ENCODE results near the gene SLITRK6. TPM values are rescaled to one million over a fixed set of nuclear protein-coding genes. Genes with fewer than 3 reads are reported as not detected.

SLITRK6 gene
- total RNA-seq, 1 donor, result under 0.01 TPM

DNA sequence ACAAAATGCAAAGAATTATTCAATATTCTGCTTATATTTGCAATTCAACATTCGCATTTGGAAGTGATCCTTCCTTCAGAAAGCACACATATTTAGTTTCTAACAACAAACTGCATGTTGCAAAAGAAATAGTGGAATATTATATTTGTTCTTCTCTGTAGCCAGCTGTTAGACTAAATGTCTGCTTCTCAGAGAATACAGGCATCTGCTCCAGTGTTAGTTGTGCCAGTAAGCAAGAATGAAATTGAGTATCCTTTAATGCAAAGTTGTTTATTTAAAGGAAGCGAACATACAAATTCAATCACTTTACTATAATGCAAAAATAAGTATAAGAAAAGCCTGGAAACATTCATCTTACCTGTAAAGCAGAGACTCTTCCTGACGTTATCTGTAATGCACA lies 663 bp downstream of the SLITRK6 start:
- Histone ChIP-seq H3K4me3 (ENCODE audit: insufficient read depth, low read length) (no peak overlapping the region), H4K20me1 (ENCODE audit: insufficient read depth, low read length) (no peaks in the 10 kb centered on the region), H3K4me2 (ENCODE audit: insufficient read depth, low read length) (no peak overlapping the region), H3K79me2 (ENCODE audit: insufficient read depth, low read length) (no peaks in the 10 kb centered on the region), H3K27me3 (ENCODE audit: insufficient read depth, low read length) (no peaks in the 10 kb centered on the region), H3K4me1 (ENCODE audit: insufficient read depth, low read length) (no peaks in the 10 kb centered on the region), H2AFZ (ENCODE audit: low read length) (no peak overlapping the region), H3K36me3 (ENCODE audit: insufficient read depth, low read length) (no peaks in the 10 kb centered on the region), H3K9me3 (ENCODE audit: low read depth, low read length) (peaks cover 2% of the 10 kb centered on the region), H3K27ac (ENCODE audit: low read depth, low read length) (no peak overlapping the region)
- no peak for DNase-seq (ENCODE audit: insufficient read length, low spot score, missing footprints)
- TF ChIP-seq, protein P1, sequence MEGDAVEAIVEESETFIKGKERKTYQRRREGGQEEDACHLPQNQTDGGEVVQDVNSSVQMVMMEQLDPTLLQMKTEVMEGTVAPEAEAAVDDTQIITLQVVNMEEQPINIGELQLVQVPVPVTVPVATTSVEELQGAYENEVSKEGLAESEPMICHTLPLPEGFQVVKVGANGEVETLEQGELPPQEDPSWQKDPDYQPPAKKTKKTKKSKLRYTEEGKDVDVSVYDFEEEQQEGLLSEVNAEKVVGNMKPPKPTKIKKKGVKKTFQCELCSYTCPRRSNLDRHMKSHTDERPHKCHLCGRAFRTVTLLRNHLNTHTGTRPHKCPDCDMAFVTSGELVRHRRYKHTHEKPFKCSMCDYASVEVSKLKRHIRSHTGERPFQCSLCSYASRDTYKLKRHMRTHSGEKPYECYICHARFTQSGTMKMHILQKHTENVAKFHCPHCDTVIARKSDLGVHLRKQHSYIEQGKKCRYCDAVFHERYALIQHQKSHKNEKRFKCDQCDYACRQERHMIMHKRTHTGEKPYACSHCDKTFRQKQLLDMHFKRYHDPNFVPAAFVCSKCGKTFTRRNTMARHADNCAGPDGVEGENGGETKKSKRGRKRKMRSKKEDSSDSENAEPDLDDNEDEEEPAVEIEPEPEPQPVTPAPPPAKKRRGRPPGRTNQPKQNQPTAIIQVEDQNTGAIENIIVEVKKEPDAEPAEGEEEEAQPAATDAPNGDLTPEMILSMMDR (IDR thresholded peaks at IDR 0.05; ENCODE audit: extremely low read depth, low read depth, low read length), result no peak

DNA sequence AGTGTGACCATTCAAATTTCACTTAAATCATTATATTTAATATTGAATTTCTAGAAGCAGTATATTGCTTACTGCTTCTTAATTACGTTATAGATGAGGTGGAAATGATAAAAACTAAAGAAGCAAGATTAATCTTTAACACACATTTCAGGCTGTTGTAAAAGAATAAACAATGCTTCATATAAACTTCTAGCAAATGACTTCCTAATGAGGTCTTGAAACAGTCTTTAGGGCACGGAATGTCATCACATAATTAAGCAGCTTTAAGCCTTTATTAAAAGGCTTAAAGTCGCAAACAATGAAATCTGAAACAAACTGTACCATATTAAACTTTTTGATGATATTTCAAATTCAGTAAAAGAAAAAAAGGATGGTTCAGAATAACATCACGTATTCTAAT lies 1.9 kb downstream of the SLITRK6 start:
- no peak overlapping the region for H3K27ac ChIP-seq (ENCODE audit: low read depth, low read length)
- no peak overlapping the region for H2AFZ ChIP-seq (ENCODE audit: low read length)
- H4K20me1 ChIP-seq (ENCODE audit: insufficient read depth, low read length), result no peaks in the 10 kb centered on the region
- H3K9me3 ChIP-seq (ENCODE audit: low read depth, low read length), result peaks cover 2% of the 10 kb centered on the region
- no peak for DNase-seq (ENCODE audit: insufficient read length, low spot score, missing footprints)
- H3K79me2 ChIP-seq (ENCODE audit: insufficient read depth, low read length), result no peaks in the 10 kb centered on the region
- H3K4me3 ChIP-seq (ENCODE audit: insufficient read depth, low read length), result no peak overlapping the region
- H3K27me3 ChIP-seq (ENCODE audit: insufficient read depth, low read length), result no peaks in the 10 kb centered on the region
- no peaks in the 10 kb centered on the region for H3K36me3 ChIP-seq (ENCODE audit: insufficient read depth, low read length)
- no peak overlapping the region for H3K4me2 ChIP-seq (ENCODE audit: insufficient read depth, low read length)
- H3K4me1 ChIP-seq (ENCODE audit: insufficient read depth, low read length), result no peaks in the 10 kb centered on the region
- TF ChIP-seq, protein P1 (IDR thresholded peaks at IDR 0.05; ENCODE audit: extremely low read depth, low read depth, low read length), result no peak

DNA sequence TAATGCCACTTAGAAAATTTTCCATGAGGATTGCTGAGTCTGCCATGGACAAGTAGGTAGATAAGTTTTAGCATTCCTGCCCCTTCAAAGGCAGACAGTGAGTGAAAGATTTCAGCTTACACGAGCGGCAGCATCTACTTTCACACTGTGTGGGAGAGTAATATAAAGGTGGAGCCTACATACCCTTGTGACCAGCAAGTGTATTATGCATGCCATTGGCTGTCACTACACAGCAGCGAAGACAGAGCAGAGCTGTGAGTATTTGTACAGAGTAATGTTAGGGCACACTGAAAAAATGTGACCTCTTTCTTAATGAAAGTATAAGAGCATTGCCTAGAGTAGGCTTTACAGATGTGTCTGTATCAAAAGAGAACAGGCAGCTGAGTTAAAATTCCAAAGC lies 14.0 kb downstream of the SLITRK6 start:
- H3K36me3 ChIP-seq (ENCODE audit: insufficient read depth, low read length), result no peaks in the 10 kb centered on the region
- H4K20me1 ChIP-seq (ENCODE audit: insufficient read depth, low read length), result no peaks in the 10 kb centered on the region
- no peak overlapping the region for H3K4me2 ChIP-seq (ENCODE audit: insufficient read depth, low read length)
- TF ChIP-seq, protein P1 (IDR thresholded peaks at IDR 0.05; ENCODE audit: extremely low read depth, low read depth, low read length), result no peak
- no peak for DNase-seq (ENCODE audit: insufficient read length, low spot score, missing footprints)
- no peaks in the 10 kb centered on the region for H3K27me3 ChIP-seq (ENCODE audit: insufficient read depth, low read length)
- H2AFZ ChIP-seq (ENCODE audit: low read length), result no peak overlapping the region
- H3K79me2 ChIP-seq (ENCODE audit: insufficient read depth, low read length), result no peaks in the 10 kb centered on the region
- no peaks in the 10 kb centered on the region for H3K9me3 ChIP-seq (ENCODE audit: low read depth, low read length)
- no peak overlapping the region for H3K4me3 ChIP-seq (ENCODE audit: insufficient read depth, low read length)
- H3K4me1 ChIP-seq (ENCODE audit: insufficient read depth, low read length), result no peaks in the 10 kb centered on the region
- H3K27ac ChIP-seq (ENCODE audit: low read depth, low read length), result no peak overlapping the region

DNA sequence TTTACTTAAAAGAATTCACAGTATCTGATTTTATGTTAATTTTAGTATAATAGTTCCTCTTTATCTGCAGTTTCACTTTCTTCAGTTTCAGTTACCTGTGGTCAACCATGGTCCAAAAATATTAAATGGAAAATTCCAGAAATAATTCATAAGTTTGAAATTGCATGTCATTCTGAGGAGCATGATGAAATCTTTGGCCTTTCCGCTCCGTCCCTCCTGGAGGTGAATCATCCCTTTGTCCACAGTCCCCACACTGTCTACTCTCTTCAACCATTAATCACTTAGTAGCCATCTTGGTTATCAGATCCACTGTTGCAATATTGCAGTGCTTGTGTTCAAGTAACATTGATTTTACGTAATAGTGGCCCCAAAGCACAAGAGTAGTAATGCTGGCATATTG lies 26.9 kb downstream of the SLITRK6 start:
- TF ChIP-seq, protein P1 (IDR thresholded peaks at IDR 0.05; ENCODE audit: extremely low read depth, low read depth, low read length), result no peak
- no peaks in the 10 kb centered on the region for H4K20me1 ChIP-seq (ENCODE audit: insufficient read depth, low read length)
- H2AFZ ChIP-seq (ENCODE audit: low read length), result no peak overlapping the region
- no peaks in the 10 kb centered on the region for H3K27me3 ChIP-seq (ENCODE audit: insufficient read depth, low read length)
- H3K9me3 ChIP-seq (ENCODE audit: low read depth, low read length), result no peaks in the 10 kb centered on the region
- no peak overlapping the region for H3K4me3 ChIP-seq (ENCODE audit: insufficient read depth, low read length)
- no peak overlapping the region for H3K27ac ChIP-seq (ENCODE audit: low read depth, low read length)
- H3K79me2 ChIP-seq (ENCODE audit: insufficient read depth, low read length), result no peaks in the 10 kb centered on the region
- no peaks in the 10 kb centered on the region for H3K4me1 ChIP-seq (ENCODE audit: insufficient read depth, low read length)
- H3K36me3 ChIP-seq (ENCODE audit: insufficient read depth, low read length), result no peaks in the 10 kb centered on the region
- no peak for DNase-seq (ENCODE audit: insufficient read length, low spot score, missing footprints)
- no peak overlapping the region for H3K4me2 ChIP-seq (ENCODE audit: insufficient read depth, low read length)

Measured in osteoblast (primary cell).